ENCODE measurements around the gene CLDND1. TPM values are rescaled to one million over a fixed set of nuclear protein-coding genes. Genes with fewer than 3 reads are reported as not detected.
A peak's percentile ranks its signal among the peaks of the same experiment; 100 is the strongest.

The CLDND1 gene
- total RNA-seq, 2 experiments from 2014 or later: 70.7 to 80.4 TPM

- no TSS peak for BruUV-seq (replicated peaks)
- no peaks in the 10 kb centered on the region for H3K36me3 ChIP-seq (ENCODE audit: insufficient read depth, low read length)
- no peaks in the 10 kb centered on the region for H4K20me1 ChIP-seq (ENCODE audit: insufficient read depth, low read length)
- TF ChIP-seq EZH2phosphoT487 (IDR thresholded peaks at IDR 0.05; ENCODE audit: borderline replicate concordance, low read depth, low read length): no peak
- TF ChIP-seq, protein P1, sequence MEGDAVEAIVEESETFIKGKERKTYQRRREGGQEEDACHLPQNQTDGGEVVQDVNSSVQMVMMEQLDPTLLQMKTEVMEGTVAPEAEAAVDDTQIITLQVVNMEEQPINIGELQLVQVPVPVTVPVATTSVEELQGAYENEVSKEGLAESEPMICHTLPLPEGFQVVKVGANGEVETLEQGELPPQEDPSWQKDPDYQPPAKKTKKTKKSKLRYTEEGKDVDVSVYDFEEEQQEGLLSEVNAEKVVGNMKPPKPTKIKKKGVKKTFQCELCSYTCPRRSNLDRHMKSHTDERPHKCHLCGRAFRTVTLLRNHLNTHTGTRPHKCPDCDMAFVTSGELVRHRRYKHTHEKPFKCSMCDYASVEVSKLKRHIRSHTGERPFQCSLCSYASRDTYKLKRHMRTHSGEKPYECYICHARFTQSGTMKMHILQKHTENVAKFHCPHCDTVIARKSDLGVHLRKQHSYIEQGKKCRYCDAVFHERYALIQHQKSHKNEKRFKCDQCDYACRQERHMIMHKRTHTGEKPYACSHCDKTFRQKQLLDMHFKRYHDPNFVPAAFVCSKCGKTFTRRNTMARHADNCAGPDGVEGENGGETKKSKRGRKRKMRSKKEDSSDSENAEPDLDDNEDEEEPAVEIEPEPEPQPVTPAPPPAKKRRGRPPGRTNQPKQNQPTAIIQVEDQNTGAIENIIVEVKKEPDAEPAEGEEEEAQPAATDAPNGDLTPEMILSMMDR (conservative IDR thresholded peaks at IDR 0.05; ENCODE audit: low read length): no peak
- H3K9me3 ChIP-seq (ENCODE audit: low read length): 0 out of 2 replicates have a peak, but pooled peaks cover 4% of the 10 kb centered on the region
- 0 out of 2 replicates have a peak overlapping the region, but pooled peaks have one; percentile 19 for H2AFZ ChIP-seq (ENCODE audit: low read length)
- intact Hi-C loops (cut with micrococcal nuclease; ENCODE audit: unreplicated experiment): no loop called here
- ChIA-PET CTCF (ENCODE audit: unreplicated experiment) (no interaction called here), POLR2A (interaction anchor here (0.7 kb wide), 1 partner anchor 1722 kb away, joined by 3 read pairs; no protein-coding TSS in a partner anchor)
- H3K79me2 ChIP-seq (ENCODE audit: insufficient read depth, low read depth, low read length): no peaks in the 10 kb centered on the region
- no peak overlapping the region for H3K4me2 ChIP-seq (ENCODE audit: low read length)
- no peak overlapping the region for H3K4me3 ChIP-seq (ENCODE audit: low read depth, low read length, poor library complexity, severe bottlenecking)
- H3K9me2 ChIP-seq (ENCODE audit: insufficient read depth, low read length): no peaks in the 10 kb centered on the region
- no peak for DNase-seq (ENCODE audit: low spot score)
- H3K4me1 ChIP-seq (ENCODE audit: insufficient read depth, low read length, poor library complexity, severe bottlenecking): no peaks in the 10 kb centered on the region
- no peak overlapping the region for H3K27ac ChIP-seq (ENCODE audit: low read depth, low read length, poor library complexity, severe bottlenecking)
Measured at GRCh38 chr3:98483626-98484025, 39.1 kb downstream of the CLDND1 start.

GRCh38 chr3:98482717-98483482 lies 39.8 kb downstream of the CLDND1 start:
- no peaks in the 10 kb centered on the region for H3K79me2 ChIP-seq (ENCODE audit: insufficient read depth, low read depth, low read length)
- no TSS peak for BruUV-seq (replicated peaks)
- CTCF ChIA-PET (ENCODE audit: unreplicated experiment): no interaction called here

More at GRCh38 chr3:98482717-98483482, 39.8 kb downstream of the CLDND1 start:
- Histone ChIP-seq H4K20me1 (ENCODE audit: insufficient read depth, low read length) (no peaks in the 10 kb centered on the region), H2AFZ (ENCODE audit: low read length) (0 out of 2 replicates have a peak overlapping the region, but pooled peaks have one; percentile 19), H3K9me2 (ENCODE audit: insufficient read depth, low read length) (no peaks in the 10 kb centered on the region), H3K27ac (ENCODE audit: low read depth, low read length, poor library complexity, severe bottlenecking) (no peak overlapping the region), H3K4me2 (ENCODE audit: low read length) (no peak overlapping the region), H3K4me1 (ENCODE audit: insufficient read depth, low read length, poor library complexity, severe bottlenecking) (no peaks in the 10 kb centered on the region), H3K9me3 (ENCODE audit: low read length) (no peaks in the 10 kb centered on the region), H3K36me3 (ENCODE audit: insufficient read depth, low read length) (no peaks in the 10 kb centered on the region), H3K4me3 (ENCODE audit: low read depth, low read length, poor library complexity, severe bottlenecking) (no peak overlapping the region)
- TF ChIP-seq, protein P1 (conservative IDR thresholded peaks at IDR 0.05; ENCODE audit: low read length): no peak
- no peak for TF ChIP-seq EZH2phosphoT487 (IDR thresholded peaks at IDR 0.05; ENCODE audit: borderline replicate concordance, low read depth, low read length)
- POLR2A ChIA-PET: interaction anchor here (0.7 to 1.1 kb wide), 2 partner anchors 30 to 1721 kb away, joined by 3 read pairs; no protein-coding TSS in a partner anchor
- DNase-seq (ENCODE audit: low spot score): no peak
- intact Hi-C loops (cut with micrococcal nuclease; ENCODE audit: unreplicated experiment): no loop called here

Small RNAs within 50 kb of the gene (small RNA-seq; reads per million reads assigned to genes)
- not detected for gene RPL38P4

Other genes with a start within 250 kb of the CLDND1 start
- not detected in 2 replicates for gene OR5H2, start 240.4 kb downstream of the CLDND1 start, total RNA-seq (2014; rRNA removed; shearing (Covaris generic))
- not detected in 2 replicates for gene OR5H2, start 240.4 kb downstream of the CLDND1 start, total RNA-seq (2022)
- not detected in 2 replicates for gene OR5K4, start 169.0 kb downstream of the CLDND1 start, total RNA-seq (2014; rRNA removed; shearing (Covaris generic))
- not detected in 2 replicates for gene OR5K4, start 169.0 kb downstream of the CLDND1 start, total RNA-seq (2022)
- not detected in 2 replicates for gene OR5K3, start 132.2 kb downstream of the CLDND1 start, total RNA-seq (2014; rRNA removed; shearing (Covaris generic))
- gene OR5K3, start 132.2 kb downstream of the CLDND1 start, total RNA-seq (2022): not detected in 2 replicates
- not detected in 2 replicates for gene OR5K1, start 59.7 kb downstream of the CLDND1 start, total RNA-seq (2014; rRNA removed; shearing (Covaris generic))
- gene OR5K1, start 59.7 kb downstream of the CLDND1 start, total RNA-seq (2022): not detected in 2 replicates
- not detected in 2 replicates for gene OR5K2, start 25.2 kb downstream of the CLDND1 start, total RNA-seq (2014; rRNA removed; shearing (Covaris generic))
- not detected in 2 replicates for gene OR5K2, start 25.2 kb downstream of the CLDND1 start, total RNA-seq (2022)
- gene GPR15, start 9.1 kb upstream of the CLDND1 start, total RNA-seq (2014; rRNA removed; shearing (Covaris generic)): 18.8 and 32.0 TPM in 2 replicates
- 29.8 and 42.6 TPM in 2 replicates for gene GPR15, start 9.1 kb upstream of the CLDND1 start, total RNA-seq (2022)
- 14.7 and 16.4 TPM in 2 replicates for gene CPOX, start 70.7 kb upstream of the CLDND1 start, total RNA-seq (2014; rRNA removed; shearing (Covaris generic))
- 8.8 and 10.1 TPM in 2 replicates for gene CPOX, start 70.7 kb upstream of the CLDND1 start, total RNA-seq (2022)
- gene ST3GAL6, start 240.4 kb upstream of the CLDND1 start, total RNA-seq (2014; rRNA removed; shearing (Covaris generic)): 3.0 and 4.0 TPM in 2 replicates
- 0.25 and 1.1 TPM in 2 replicates for gene ST3GAL6, start 240.4 kb upstream of the CLDND1 start, total RNA-seq (2022)